C4-2B (cell line): ENCODE results near the gene ESRRB.

Experiments
- ZFX ChIP-seq: fragments of 450-650 bp; IDR thresholded peaks from 2 replicates; pipeline ENCODE4 v1.6.1; 2017
- TF ChIP-seq, protein P1 (sequence below): fragments of 450-650 bp; conservative IDR thresholded peaks from 2 replicates; pipeline ENCODE4 v1.5.1; 2017; ENCODE audit warnings: mild to moderate bottlenecking

DNA sequence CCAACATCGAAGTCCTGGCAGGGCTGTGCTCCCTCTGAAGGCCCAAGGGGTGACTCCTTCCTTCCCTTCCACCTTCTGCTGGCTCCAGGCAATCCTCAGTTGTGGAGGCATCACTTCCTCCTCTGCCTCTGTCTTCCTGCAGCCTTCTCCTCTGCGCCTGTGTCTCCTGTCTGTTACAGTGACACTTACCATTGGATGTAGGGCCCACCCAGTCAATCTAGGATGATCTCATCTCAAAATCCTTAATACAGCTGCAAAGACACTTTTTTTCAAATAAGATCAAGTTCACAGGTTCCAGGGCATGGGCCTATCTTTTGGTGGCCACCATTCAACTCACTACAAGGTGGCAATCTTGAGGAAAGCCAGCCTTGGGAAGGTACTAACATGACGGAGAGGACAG, 155.1 kb downstream of the ESRRB start:
- TF ChIP-seq, protein P1, sequence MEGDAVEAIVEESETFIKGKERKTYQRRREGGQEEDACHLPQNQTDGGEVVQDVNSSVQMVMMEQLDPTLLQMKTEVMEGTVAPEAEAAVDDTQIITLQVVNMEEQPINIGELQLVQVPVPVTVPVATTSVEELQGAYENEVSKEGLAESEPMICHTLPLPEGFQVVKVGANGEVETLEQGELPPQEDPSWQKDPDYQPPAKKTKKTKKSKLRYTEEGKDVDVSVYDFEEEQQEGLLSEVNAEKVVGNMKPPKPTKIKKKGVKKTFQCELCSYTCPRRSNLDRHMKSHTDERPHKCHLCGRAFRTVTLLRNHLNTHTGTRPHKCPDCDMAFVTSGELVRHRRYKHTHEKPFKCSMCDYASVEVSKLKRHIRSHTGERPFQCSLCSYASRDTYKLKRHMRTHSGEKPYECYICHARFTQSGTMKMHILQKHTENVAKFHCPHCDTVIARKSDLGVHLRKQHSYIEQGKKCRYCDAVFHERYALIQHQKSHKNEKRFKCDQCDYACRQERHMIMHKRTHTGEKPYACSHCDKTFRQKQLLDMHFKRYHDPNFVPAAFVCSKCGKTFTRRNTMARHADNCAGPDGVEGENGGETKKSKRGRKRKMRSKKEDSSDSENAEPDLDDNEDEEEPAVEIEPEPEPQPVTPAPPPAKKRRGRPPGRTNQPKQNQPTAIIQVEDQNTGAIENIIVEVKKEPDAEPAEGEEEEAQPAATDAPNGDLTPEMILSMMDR, result no peak
- no peak for TF ChIP-seq ZFX
